OCI-LY1 (cell line): ENCODE data around the gene ZFYVE1.
"Not testable (repeated sequence)": the region's sequence is repeated elsewhere in the genome, so short reads cannot be mapped to it uniquely, and the experiment has no call there.

ENCODE experiments used
- H2AFZ ChIP-seq: fragments of 200-600 bp; sonication (generic), shearing (Covaris generic); 2 replicates; pipeline ENCODE4 v1.6.0; 2014; ENCODE audit warnings: antibody characterized with exemption, mild to moderate bottlenecking, low read length
- H3F3A ChIP-seq: fragments of 200-600 bp; sonication (generic), shearing (Covaris generic); 2 replicates; pipeline ENCODE4 v1.6.0; 2014; ENCODE audit warnings: mild to moderate bottlenecking, antibody characterized with exemption, low read length, moderate library complexity; ENCODE audit not compliant: insufficient read depth
- H3K27ac ChIP-seq: fragments of 200-600 bp; sonication (generic); 2 replicates; pipeline ENCODE4 v1.5.1; 2014; ENCODE audit warnings: low read length, mixed run types, mild to moderate bottlenecking, low read depth; ENCODE audit not compliant: poor library complexity, severe bottlenecking
- H3K27me3 ChIP-seq: fragments of 200-600 bp; sonication (generic); 2 replicates; pipeline ENCODE4 v1.6.0; 2014; ENCODE audit warnings: antibody characterized with exemption, mild to moderate bottlenecking, low read length, moderate library complexity; ENCODE audit not compliant: insufficient read depth
- H3K36me3 ChIP-seq: fragments of 200-600 bp; sonication (generic); 2 replicates; pipeline ENCODE4 v1.6.1; 2014; ENCODE audit warnings: mild to moderate bottlenecking, antibody characterized with exemption, low read length, moderate library complexity, mixed read lengths; ENCODE audit not compliant: insufficient read depth
- H3K4me1 ChIP-seq: fragments of 200-600 bp; sonication (generic); 2 replicates; pipeline ENCODE4 v1.5.1; 2014; ENCODE audit warnings: mild to moderate bottlenecking, low read length, moderate library complexity; ENCODE audit not compliant: insufficient read depth, severe bottlenecking
- H3K4me2 ChIP-seq: fragments of 200-600 bp; sonication (generic), shearing (Covaris generic); 2 replicates; pipeline ENCODE4 v1.6.1; 2014; ENCODE audit warnings: low read length
- H3K4me3 ChIP-seq: fragments of 200-600 bp; sonication (generic); 2 replicates; pipeline ENCODE4 v1.5.1; 2014; ENCODE audit warnings: low read length, low read depth, mild to moderate bottlenecking, mixed read lengths; ENCODE audit not compliant: poor library complexity, severe bottlenecking
- H3K79me2 ChIP-seq: fragments of 200-600 bp; shearing (Covaris generic); 2 replicates; pipeline ENCODE4 v1.6.1; 2016; ENCODE audit warnings: mixed run types, low read length, mixed read lengths; ENCODE audit not compliant: insufficient read depth
- H3K9ac ChIP-seq: fragments of 200-600 bp; sonication (generic), shearing (Covaris generic); 2 replicates; pipeline ENCODE4 v1.6.1; 2014; ENCODE audit warnings: mild to moderate bottlenecking, low read length, mixed read lengths
- H3K9me2 ChIP-seq: fragments of 200-600 bp; sonication (generic), shearing (Covaris generic); 2 replicates; pipeline ENCODE4 v1.6.1; 2014; ENCODE audit warnings: low read depth, mild to moderate bottlenecking, low read length, mixed read lengths
- H3K9me3 ChIP-seq: fragments of 200-600 bp; shearing (Covaris generic); 2 replicates; pipeline ENCODE4 v1.6.1; 2014; ENCODE audit warnings: low read length, mixed read lengths
- H4K20me1 ChIP-seq: fragments of 200-600 bp; sonication (generic), shearing (Covaris generic); 2 replicates; pipeline ENCODE4 v1.6.0; 2016; ENCODE audit warnings: mild to moderate bottlenecking, low read length; ENCODE audit not compliant: insufficient read depth
- CTCF ChIP-seq: fragments of 200-600 bp; sonication (generic), shearing (Covaris generic); IDR thresholded peaks from 2 replicates; pipeline ENCODE4 v1.5.1; 2017; ENCODE audit warnings: mild to moderate bottlenecking, antibody characterized with exemption, low read length, moderate library complexity, mixed read lengths
- EZH2 ChIP-seq: fragments of 200-600 bp; sonication (generic), shearing (Covaris generic); IDR thresholded peaks from 2 replicates; pipeline ENCODE4 v1.8.0; 2017; ENCODE audit warnings: borderline replicate concordance, mixed run types, mild to moderate bottlenecking, antibody characterized with exemption, low read length, moderate library complexity, mixed read lengths

The ZFYVE1 gene

DNA sequence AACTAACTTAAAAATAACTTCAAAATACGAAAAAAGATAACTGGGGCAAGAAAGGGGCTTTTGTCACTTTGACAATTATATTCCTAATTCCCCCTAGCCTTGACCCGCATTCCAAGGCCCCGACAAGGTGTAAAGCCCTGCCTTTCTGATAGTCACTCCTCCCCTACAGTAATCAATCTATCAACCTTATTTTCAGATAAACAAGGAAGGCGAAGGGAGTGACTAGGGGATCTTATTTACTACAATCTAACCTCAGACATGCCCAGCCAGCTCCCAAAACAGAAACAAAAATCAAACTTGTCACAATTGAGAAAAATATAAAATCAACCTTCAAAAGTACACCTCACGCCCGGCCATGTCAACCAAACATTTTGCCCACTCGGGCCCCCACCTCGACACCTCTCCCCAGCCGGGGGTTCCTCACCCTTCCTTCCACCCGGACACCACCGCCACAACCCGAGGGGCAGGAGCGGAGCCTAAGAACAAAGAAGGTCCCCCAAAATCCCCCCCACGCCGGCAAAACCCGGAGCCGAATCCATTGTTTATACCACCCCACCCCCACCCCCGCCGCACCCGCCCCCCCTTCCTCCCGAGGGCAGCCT, 562 bp downstream of the ZFYVE1 start:
- Histone ChIP-seq H3F3A (no peaks in the 10 kb centered on the region), H2AFZ (no peak overlapping the region), H3K4me1 (peaks cover 34% of the 10 kb centered on the region), H3K9me2 (no peaks in the 10 kb centered on the region), H3K4me3 (peak overlapping the region; percentile 82), H3K9me3 (no peaks in the 10 kb centered on the region), H3K36me3 (peaks cover 28% of the 10 kb centered on the region; the same call in 1 of the 2 replicates), H3K4me2 (peak overlapping the region; percentile 83), H3K27ac (no peak overlapping the region), H3K9ac (peak overlapping the region; percentile 77), H4K20me1 (no peaks in the 10 kb centered on the region), H3K79me2 (peaks cover 22% of the 10 kb centered on the region), H3K27me3 (no peaks in the 10 kb centered on the region)
- no peak for TF ChIP-seq EZH2

DNA sequence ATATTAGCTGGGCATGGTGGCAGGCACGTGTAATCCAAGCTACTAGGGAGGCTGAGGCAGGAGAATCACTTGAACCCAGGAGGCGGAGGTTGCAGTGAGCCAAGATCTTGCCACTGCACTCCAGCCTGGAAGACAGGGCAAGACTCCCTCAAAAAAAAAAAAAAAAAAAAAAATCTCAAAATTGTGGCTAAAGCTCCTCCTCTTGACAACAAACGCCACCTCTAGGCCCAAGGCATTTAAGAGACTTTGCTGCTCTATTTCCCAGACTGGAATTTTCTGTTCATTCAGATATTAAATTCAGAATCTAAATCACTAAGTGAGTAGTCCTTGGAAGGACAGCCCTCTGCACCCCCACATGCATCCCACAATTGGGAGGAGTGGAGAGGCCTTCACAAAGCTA, 1.4 kb downstream of the ZFYVE1 start:
- Histone ChIP-seq H2AFZ (no peak overlapping the region), H3K36me3 (peaks cover 28% of the 10 kb centered on the region; the same call in 1 of the 2 replicates), H3K79me2 (peaks cover 22% of the 10 kb centered on the region), H3K4me1 (peaks cover 34% of the 10 kb centered on the region), H3K9ac (peak overlapping the region; percentile 77; the same call in 1 of the 2 replicates), H3K9me3 (no peaks in the 10 kb centered on the region), H3K27ac (no peak overlapping the region), H3K4me3 (peak overlapping the region; percentile 82), H3K9me2 (no peaks in the 10 kb centered on the region), H4K20me1 (no peaks in the 10 kb centered on the region), H3K27me3 (no peaks in the 10 kb centered on the region), H3F3A (no peaks in the 10 kb centered on the region), H3K4me2 (peak overlapping the region; percentile 83)
- TF ChIP-seq CTCF (no peak), EZH2 (no peak)

- H3K4me3 ChIP-seq, result no peak overlapping the region
- no peak overlapping the region for H3K27ac ChIP-seq
- peaks cover 36% of the 10 kb centered on the region; the same call in 1 of the 2 replicates for H3K36me3 ChIP-seq
- no peaks in the 10 kb centered on the region for H3K9me3 ChIP-seq
- no peak overlapping the region for H2AFZ ChIP-seq
- H3K79me2 ChIP-seq, result peaks cover 22% of the 10 kb centered on the region
- H4K20me1 ChIP-seq, result no peaks in the 10 kb centered on the region
- H3K4me2 ChIP-seq, result 0 out of 2 replicates have a peak overlapping the region, but pooled peaks have one; percentile 19
- TF ChIP-seq EZH2, result no peak
- TF ChIP-seq CTCF, result no peak
- H3F3A ChIP-seq, result no peaks in the 10 kb centered on the region
- peaks cover 28% of the 10 kb centered on the region for H3K4me1 ChIP-seq
- H3K9ac ChIP-seq, result no peak overlapping the region
- H3K9me2 ChIP-seq, result no peaks in the 10 kb centered on the region
- no peaks in the 10 kb centered on the region for H3K27me3 ChIP-seq
Measured at GRCh38 chr14:73022051-73022450, 4.9 kb downstream of the ZFYVE1 start.

- H4K20me1 ChIP-seq, H3K4me2 ChIP-seq, H3K79me2 ChIP-seq, H3K9me2 ChIP-seq, H3K9ac ChIP-seq, H3K9me3 ChIP-seq, H2AFZ ChIP-seq, H3F3A ChIP-seq, H3K4me1 ChIP-seq, H3K4me3 ChIP-seq, H3K27ac ChIP-seq, H3K27me3 ChIP-seq: not testable (repeated sequence)
- H3K36me3 ChIP-seq, result peaks cover 17% of the 10 kb centered on the region; the same call in 1 of the 2 replicates
Measured at GRCh38 chr14:73016011-73016410, 10.9 kb downstream of the ZFYVE1 start.

DNA sequence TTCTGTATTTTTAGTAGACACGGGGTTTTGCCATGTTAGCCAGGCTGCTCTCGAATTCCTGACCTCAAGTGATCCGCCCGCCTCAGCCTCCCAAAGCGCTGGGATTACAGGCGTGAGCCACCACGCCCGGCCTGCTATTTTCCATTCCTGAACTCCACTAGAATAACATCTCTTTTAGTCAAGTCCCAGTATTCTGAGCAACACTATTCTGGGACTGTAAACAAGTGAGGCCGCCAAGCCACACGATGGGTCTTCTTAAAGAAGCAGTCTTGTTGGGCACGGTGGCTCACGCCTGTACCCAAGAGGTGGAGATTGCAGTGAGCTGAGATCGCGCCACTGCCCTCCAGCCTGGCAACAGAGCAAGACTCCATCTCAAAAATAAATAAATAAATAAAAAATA, 11.4 kb downstream of the ZFYVE1 start:
- not testable (repeated sequence) for H3K9me2 ChIP-seq, H3K27me3 ChIP-seq, H3K4me1 ChIP-seq, H3K27ac ChIP-seq, H3K9ac ChIP-seq, H4K20me1 ChIP-seq, H3K9me3 ChIP-seq, H3F3A ChIP-seq, H2AFZ ChIP-seq, H3K79me2 ChIP-seq, H3K4me3 ChIP-seq, H3K4me2 ChIP-seq
- peaks cover 17% of the 10 kb centered on the region; the same call in 1 of the 2 replicates for H3K36me3 ChIP-seq
